Common myeloid progenitor, CD34-positive (primary cell): ENCODE results near the gene IFITM10.

Experiments used
- CTCF ChIA-PET: fragments of 350-600 bp; sonication (Branson Sonifier 250); formaldehyde crosslinking; loops from one replicate; lab custom pipeline; 2021; ENCODE audit warnings: antibody characterized with exemption; lab: Charles Lee
- POLR2A ChIA-PET: fragments of 350-600 bp; sonication (Branson Sonifier 250); formaldehyde crosslinking; loops from one replicate; lab custom pipeline; 2021; ENCODE audit warnings: antibody characterized with exemption; lab: Charles Lee
- DNase-seq, 3 donors: peaks; one replicate each; pipeline versions ENCODE4 v3.0.0 to v3.0.0-alpha.2; 2013
- H3K27ac ChIP-seq, 2 experiments: 1 replicate in 1 of 2; 2 replicates in 1 of 2; pipeline ENCODE4 v1.7.0; 2013; ENCODE audit warnings: inconsistent platforms in 2 of 2, low read length in 2 of 2, mild to moderate bottlenecking in 2 of 2, low read depth in 1 of 2, moderate library complexity in 1 of 2; ENCODE audit not compliant: severe bottlenecking in 2 of 2, insufficient read depth in 1 of 2, poor library complexity in 1 of 2
- H3K27me3 ChIP-seq, 5 experiments: replicated peaks in 2 of 5; 1 replicate in 3 of 5; 2 replicates in 2 of 5; pipeline versions ENCODE4 v1.6.1 to v1.7.0; 2013; ENCODE audit warnings: low read length in 4 of 5, mild to moderate bottlenecking in 2 of 5, moderate library complexity in 2 of 5, inconsistent platforms in 1 of 5; ENCODE audit not compliant: insufficient read depth in 5 of 5, control insufficient read depth in 4 of 5
- H3K36me3 ChIP-seq, 4 experiments: 1 replicate in 2 of 4; 2 replicates in 2 of 4; pipeline versions ENCODE4 v1.6.1 to v1.7.0; 2013; ENCODE audit warnings: low read length in 3 of 4, control low read depth in 1 of 4, mild to moderate bottlenecking in 1 of 4; ENCODE audit not compliant: control insufficient read depth in 4 of 4, insufficient read depth in 4 of 4
- H3K4me1 ChIP-seq, 4 experiments: 1 replicate in 3 of 4; 2 replicates in 1 of 4; pipeline versions ENCODE4 v1.6.1 to v1.7.1; 2013; ENCODE audit warnings: low read length in 3 of 4, mild to moderate bottlenecking in 3 of 4, control low read depth in 1 of 4, inconsistent platforms in 1 of 4, moderate library complexity in 1 of 4; ENCODE audit not compliant: control insufficient read depth in 4 of 4, insufficient read depth in 4 of 4; ENCODE audit errors: control extremely low read depth in 1 of 4
- H3K4me3 ChIP-seq, 7 experiments: 1 replicate in 4 of 7; 2 replicates in 3 of 7; pipeline versions ENCODE4 v1.5.1 to v1.7.0; 2013; ENCODE audit warnings: mild to moderate bottlenecking in 7 of 7, low read length in 6 of 7, moderate library complexity in 6 of 7, inconsistent platforms in 2 of 7, low read depth in 2 of 7, control low read depth in 1 of 7; ENCODE audit not compliant: insufficient read depth in 4 of 7, control insufficient read depth in 1 of 7; ENCODE audit errors: extremely low read depth in 1 of 7
- H3K9me3 ChIP-seq, 5 experiments: 1 replicate in 4 of 5; 2 replicates in 1 of 5; pipeline versions ENCODE4 v1.6.1 to v1.7.1; 2013; ENCODE audit warnings: low read length in 4 of 5, mild to moderate bottlenecking in 2 of 5, inconsistent platforms in 1 of 5, low read depth in 1 of 5, moderate library complexity in 1 of 5; ENCODE audit not compliant: control insufficient read depth in 4 of 5, insufficient read depth in 2 of 5; ENCODE audit errors: control extremely low read depth in 1 of 5
- WGBS: methylation state at CpG from one replicate; pipeline ENCODE4 v1.1.5; 2013; ENCODE audit not compliant: insufficient coverage; 5-methylcytosine and 5-hydroxymethylcytosine counted together

The IFITM10 gene

DNA sequence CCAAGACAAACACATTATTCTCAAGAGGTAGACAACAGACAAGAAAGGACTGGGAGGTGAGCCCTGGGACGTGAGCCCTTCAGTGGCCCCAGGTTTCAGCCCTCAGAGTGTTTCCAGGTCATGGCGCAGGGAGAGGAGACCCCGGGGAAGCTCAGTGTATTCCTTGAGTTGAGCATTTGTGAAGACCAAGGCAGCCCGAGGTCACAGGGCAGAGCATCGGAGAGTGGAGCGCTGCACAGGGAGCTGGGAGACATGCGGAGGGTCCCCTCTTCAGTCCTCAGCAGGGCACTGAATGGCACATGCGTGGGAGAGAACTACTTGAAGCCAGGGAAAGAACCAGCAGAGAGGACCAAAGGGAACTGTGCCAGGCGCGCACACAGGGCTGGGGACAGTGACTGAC lies 41.7 kb downstream of the IFITM10 start:
- 97% methylated on average over 9 of the region's 10 CpGs for WGBS
- peaks cover 0 to 3% (median 0%) of the 10 kb centered on the region in 5 experiments for H3K27me3 ChIP-seq
- POLR2A ChIA-PET = no interaction called here

DNA sequence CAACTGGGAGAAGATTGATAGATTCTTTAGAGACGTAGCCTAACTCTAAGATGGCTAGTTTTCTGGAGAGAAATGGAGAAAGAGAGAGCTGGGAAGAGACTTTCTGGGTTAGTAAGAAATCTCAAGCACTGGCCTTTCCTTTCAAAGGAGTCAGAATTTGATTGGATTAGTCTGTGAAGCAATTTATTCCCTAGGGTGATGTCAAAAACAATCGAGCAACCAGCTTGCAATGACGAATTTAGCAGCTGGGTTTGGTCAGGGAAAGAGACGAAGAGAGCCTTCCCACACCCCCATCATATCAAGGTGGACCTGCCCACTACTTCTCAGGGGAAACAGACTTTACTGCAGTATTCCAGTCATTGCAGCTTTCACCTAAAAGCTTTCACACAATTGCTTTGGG lies 42.6 kb downstream of the IFITM10 start:
- Histone ChIP-seq H3K9me3 (peaks cover 0 to 6% (median 0%) of the 10 kb centered on the region in 5 experiments), H3K27ac (no peak overlapping the region), H3K4me3 (no peak overlapping the region), H3K4me1 (peaks cover 0 to 7% (median 0%) of the 10 kb centered on the region in 4 experiments), H3K27me3 (peaks cover 0 to 3% (median 0%) of the 10 kb centered on the region in 5 experiments), H3K36me3 (no peaks in the 10 kb centered on the region)
- WGBS = 58% methylated on average over 4 of the region's 4 CpGs
- no peak for DNase-seq
- ChIA-PET POLR2A (no interaction called here), CTCF (interaction anchor here (0.9 to 3.8 kb wide), 13 partner anchors 9 to 448 kb away, joined by 3 to 35 read pairs (median 4); no protein-coding TSS in a partner anchor)

More for the DNA sequence above, 41.7 kb downstream of the IFITM10 start:
- no peak overlapping the region for H3K27ac ChIP-seq
- DNase-seq = no peak
- no peaks in the 10 kb centered on the region for H3K36me3 ChIP-seq
- CTCF ChIA-PET = interaction anchor here (3.8 kb wide), 1 partner anchor 124 kb away, joined by 35 read pairs; no protein-coding TSS in a partner anchor
- no peak overlapping the region for H3K4me3 ChIP-seq
- peaks cover 0 to 6% (median 0%) of the 10 kb centered on the region in 5 experiments for H3K9me3 ChIP-seq
- H3K4me1 ChIP-seq = peaks cover 0 to 7% (median 0%) of the 10 kb centered on the region in 4 experiments

DNA sequence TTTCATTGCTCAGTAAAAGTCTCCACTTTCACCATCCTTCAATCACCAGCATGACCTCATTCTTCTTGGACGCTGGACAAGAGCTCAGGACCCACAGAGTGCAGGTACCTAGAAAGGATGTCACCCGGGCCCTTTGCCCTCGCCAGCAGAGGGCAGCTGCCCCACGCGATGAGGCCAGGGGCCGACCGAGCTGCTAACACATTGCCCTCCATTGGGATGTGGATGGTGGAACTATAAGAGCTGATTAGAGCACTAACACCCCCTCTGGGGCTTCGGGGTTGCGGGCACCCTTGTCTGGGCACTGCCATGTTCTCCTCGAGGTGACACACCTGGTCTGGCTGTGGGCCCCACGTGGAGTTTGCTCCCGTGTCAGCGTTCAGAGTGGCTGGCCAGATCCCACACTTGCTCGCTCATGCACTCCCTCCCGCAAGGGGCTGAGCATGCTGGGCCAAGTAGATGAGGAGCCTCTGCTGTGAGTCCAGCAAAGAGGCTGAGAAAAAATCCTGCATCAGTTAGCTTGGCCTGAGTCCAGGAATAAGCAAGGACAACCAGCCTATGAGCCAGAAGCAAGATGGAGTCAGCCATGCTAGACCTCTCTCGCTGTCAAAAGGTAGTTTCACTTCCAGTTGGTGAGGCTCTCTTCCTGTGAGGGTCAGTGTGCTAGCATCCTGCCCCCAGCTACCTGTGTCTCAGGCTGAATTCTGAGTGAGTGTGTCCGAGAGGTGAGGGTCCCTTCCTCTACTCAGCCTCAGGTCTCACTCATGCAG lies 43.6 kb downstream of the IFITM10 start:
- no peak overlapping the region for H3K4me3 ChIP-seq
- CTCF ChIA-PET = interaction anchor here (0.7 to 3.8 kb wide), 25 partner anchors 10 to 449 kb away, joined by 3 to 35 read pairs (median 4); partner anchors contain the start of gene SYT8
- peak; percentile 31 to 50 (median 44) for DNase-seq
- peaks cover 0 to 3% (median 0%) of the 10 kb centered on the region in 5 experiments for H3K27me3 ChIP-seq
- WGBS = 80% methylated on average over 16 of the region's 17 CpGs
- H3K9me3 ChIP-seq = peaks cover 0 to 6% (median 0%) of the 10 kb centered on the region in 5 experiments
- H3K4me1 ChIP-seq = peaks cover 0 to 7% (median 0%) of the 10 kb centered on the region in 4 experiments
- H3K27ac ChIP-seq = no peak overlapping the region
- POLR2A ChIA-PET = interaction anchor here (1.1 kb wide), 1 partner anchor 51 kb away, joined by 4 read pairs; no protein-coding TSS in a partner anchor
- H3K36me3 ChIP-seq = no peaks in the 10 kb centered on the region

DNA sequence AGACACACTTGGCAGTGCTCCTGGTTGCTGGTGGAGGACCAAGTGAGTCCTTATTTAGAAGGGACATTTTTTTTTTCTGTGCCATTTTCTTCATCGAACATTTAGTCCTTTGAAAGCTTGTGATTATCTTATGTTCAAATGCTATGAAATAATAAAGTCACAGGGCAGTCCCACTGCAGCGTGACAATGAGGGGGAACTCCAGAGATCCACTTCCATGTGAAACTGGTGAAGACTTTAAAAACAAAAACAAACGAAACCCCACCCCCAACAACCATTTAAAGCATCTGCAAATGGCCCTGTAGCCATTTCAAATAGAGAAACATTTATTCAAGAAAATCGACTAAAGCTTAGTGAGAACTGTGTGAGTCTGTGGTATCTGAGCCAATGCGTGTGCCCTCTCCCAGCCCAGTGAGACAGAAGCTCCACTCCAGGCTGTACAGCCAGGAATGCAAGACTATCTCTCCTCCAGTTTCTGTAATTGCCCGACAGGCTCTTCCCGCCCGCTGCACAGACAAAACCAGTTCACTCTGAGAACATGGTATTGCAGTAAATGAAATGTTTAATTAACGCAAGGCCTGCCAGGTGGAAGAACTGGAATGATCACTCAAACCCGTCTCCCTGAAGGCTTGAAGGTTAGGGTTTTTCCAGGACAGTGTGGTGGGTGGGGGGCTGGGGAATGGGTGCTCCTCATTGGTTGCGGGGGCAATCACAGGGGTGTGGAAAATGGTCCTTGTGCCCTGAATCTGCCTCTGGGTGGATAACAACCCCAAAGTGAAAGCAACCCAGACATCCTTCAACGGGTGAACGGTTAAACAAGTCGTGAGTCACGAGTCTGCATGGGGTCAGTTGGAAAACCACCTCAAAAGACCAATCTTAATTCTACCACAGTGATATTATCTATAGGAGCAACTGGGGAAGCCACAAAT lies 45.0 kb downstream of the IFITM10 start:
- H3K36me3 ChIP-seq = no peaks in the 10 kb centered on the region
- H3K9me3 ChIP-seq = peaks cover 0 to 6% (median 3%) of the 10 kb centered on the region in 5 experiments
- POLR2A ChIA-PET = interaction anchor here (0.9 kb wide), 1 partner anchor 384 kb away, joined by 4 read pairs; no protein-coding TSS in a partner anchor
- H3K27ac ChIP-seq = no peak overlapping the region
- CTCF ChIA-PET = interaction anchor here (1.1 to 3.8 kb wide), 4 partner anchors 11 to 127 kb away, joined by 3 to 35 read pairs (median 14); no protein-coding TSS in a partner anchor
- peaks cover 0 to 3% (median 0%) of the 10 kb centered on the region in 5 experiments for H3K27me3 ChIP-seq
- H3K4me3 ChIP-seq = no peak overlapping the region
- 95% methylated on average over 8 of the region's 15 CpGs for WGBS
- H3K4me1 ChIP-seq = peaks cover 0 to 10% (median 3%) of the 10 kb centered on the region in 4 experiments
- peak in 2 of 3 donors; percentile 28 to 77 for DNase-seq

DNA sequence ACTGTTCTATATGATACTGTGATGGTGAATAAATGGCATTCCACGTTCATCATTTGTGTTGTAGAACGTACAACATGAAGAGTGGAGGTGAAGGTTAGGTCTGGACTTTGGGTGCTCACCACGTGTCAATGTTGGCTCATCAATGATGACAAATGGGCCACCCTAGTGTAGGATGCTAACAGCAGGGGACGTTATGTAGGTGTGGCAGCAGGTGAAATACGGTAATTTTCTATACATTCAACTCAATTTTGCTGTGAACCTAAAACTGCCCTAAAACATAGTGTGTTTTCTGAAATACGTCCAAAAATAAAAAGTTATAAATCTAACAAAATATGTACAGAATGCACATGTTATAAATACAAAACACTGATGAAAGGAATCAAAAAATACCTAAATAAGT lies 47.2 kb downstream of the IFITM10 start:
- WGBS = 92% methylated on average over 2 of the region's 6 CpGs
- CTCF ChIA-PET = interaction anchor here (0.7 to 8.6 kb wide), 4 partner anchors 9 to 130 kb away, joined by 3 to 92 read pairs (median 4); partner anchors contain the start of gene SYT8

DNA sequence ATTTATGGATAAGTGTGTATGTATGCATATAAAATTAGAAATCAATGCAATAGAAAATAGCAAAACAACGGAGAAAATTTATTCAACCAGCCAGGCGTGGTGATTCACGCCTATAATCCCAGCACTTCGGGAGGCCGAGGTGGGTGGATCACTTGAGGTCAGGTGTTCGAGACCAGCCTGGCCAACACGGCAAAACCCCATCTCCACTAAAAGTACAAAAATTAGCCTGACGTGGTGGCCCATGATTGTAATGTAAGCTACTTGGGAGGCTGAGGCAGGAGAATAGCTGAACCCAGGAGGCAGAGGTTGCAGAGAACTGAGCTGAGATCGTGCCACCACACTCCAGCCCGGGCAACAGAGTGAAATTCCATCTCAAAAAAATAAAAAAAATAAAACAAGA lies 47.9 kb downstream of the IFITM10 start:
- Histone ChIP-seq H3K36me3 (no peaks in the 10 kb centered on the region), H3K4me3 (no peak overlapping the region), H3K27me3 (peaks cover 0 to 3% (median 0%) of the 10 kb centered on the region in 5 experiments), H3K27ac (no peak overlapping the region), H3K4me1 (peaks cover 0 to 10% (median 3%) of the 10 kb centered on the region in 4 experiments), H3K9me3 (peaks cover 0 to 6% (median 3%) of the 10 kb centered on the region in 5 experiments)
- 100% methylated on average over 3 of the region's 10 CpGs for WGBS
- CTCF ChIA-PET = interaction anchor here (1.4 to 8.6 kb wide), 4 partner anchors 9 to 131 kb away, joined by 3 to 92 read pairs (median 7); partner anchors contain the start of gene SYT8
- POLR2A ChIA-PET = no interaction called here
- no peak for DNase-seq

More for the DNA sequence above, 47.2 kb downstream of the IFITM10 start:
- no peak for DNase-seq
- peaks cover 0 to 6% (median 3%) of the 10 kb centered on the region in 5 experiments for H3K9me3 ChIP-seq
- peaks cover 0 to 3% (median 0%) of the 10 kb centered on the region in 5 experiments for H3K27me3 ChIP-seq
- no peak overlapping the region for H3K27ac ChIP-seq
- peaks cover 0 to 10% (median 3%) of the 10 kb centered on the region in 4 experiments for H3K4me1 ChIP-seq
- no peaks in the 10 kb centered on the region for H3K36me3 ChIP-seq
- no peak overlapping the region for H3K4me3 ChIP-seq
- POLR2A ChIA-PET = no interaction called here
